HepG2 (cell line): ENCODE measurements around the gene PFKFB4. TPM values are rescaled to one million over a fixed set of nuclear protein-coding genes. Genes with fewer than 3 reads are reported as not detected.

Experiments
- ATAC-seq: fragments of 200-7000 bp; cut with Tn5 transposase; 3 replicates; pipeline ENCODE4 v1.9.1; 2020; ENCODE audit warnings: mild to moderate bottlenecking, moderate library complexity
- BruUV-seq: library from RNA; stranded (reverse); fragments of 400-500 nt; replicated peaks from 2 replicates; lab custom pipeline; 2021; lab: Mats Ljungman, UMichigan
- CTCF ChIA-PET: fragments of 300-600 bp; formaldehyde crosslinking; extraction: SDS; loops from one replicate; lab custom pipeline; 2021; ENCODE audit warnings: low total read pairs, inconsistent platforms, low intra/inter-chr PET ratio; lab: Yijun Ruan, JAX
- POLR2A ChIA-PET: fragments of 350-600 bp; sonication (Branson Sonifier 250); formaldehyde crosslinking; loops from one replicate; lab custom pipeline; 2020; ENCODE audit warnings: antibody characterized with exemption, inconsistent platforms; lab: Yijun Ruan, JAX
- DNase-seq: peaks from one replicate; pipeline ENCODE4 v3.0.0-alpha.2; 2015; ENCODE audit warnings: low spot score
- FAIRE-seq: peaks from 3 replicates; lab custom pipeline; 2011; peaks lifted over from hg19 to GRCh38; lab: Jason Lieb, UNC
- H2AFZ ChIP-seq: one replicate; pipeline ENCODE4 v1.6.1; 2011; ENCODE audit warnings: low read length, inconsistent platforms
- H3K27ac ChIP-seq: fragments of 300-600 bp; 3 replicates; pipeline ENCODE4 v1.8.0; 2011; ENCODE audit warnings: mixed run types, mild to moderate bottlenecking, mixed read lengths, low read length, inconsistent platforms; ENCODE audit not compliant: insufficient read depth; ENCODE audit errors: extremely low read length
- H3K27me3 ChIP-seq, 2 experiments: fragments of 200-600 bp in 1 of 2; 2 replicates in 1 of 2; 3 replicates in 1 of 2; pipeline versions ENCODE4 v1.6.0 to v1.8.0; 2011; ENCODE audit warnings: low read length in 2 of 2, mild to moderate bottlenecking in 2 of 2, moderate library complexity in 2 of 2, inconsistent platforms in 1 of 2; ENCODE audit not compliant: insufficient read depth in 2 of 2, control insufficient read depth in 1 of 2
- H3K36me3 ChIP-seq, 2 experiments: fragments of 200-600 bp in 1 of 2; replicated peaks in 1 of 2; 2 replicates in 1 of 2; 3 replicates in 1 of 2; pipeline versions ENCODE4 v1.5.1 to v1.8.0; 2011; ENCODE audit warnings: low read length in 2 of 2, inconsistent platforms in 1 of 2; ENCODE audit not compliant: insufficient read depth in 2 of 2, control insufficient read depth in 1 of 2
- H3K4me1 ChIP-seq: 2 replicates; pipeline ENCODE4 v1.5.1; 2012; ENCODE audit warnings: low read length, inconsistent platforms; ENCODE audit not compliant: insufficient read depth
- H3K4me2 ChIP-seq: 2 replicates; pipeline ENCODE4 v1.6.0; 2011; ENCODE audit warnings: low read depth, low read length, inconsistent platforms
- H3K4me3 ChIP-seq, 3 experiments: fragments of 200-600 bp in 1 of 3; sonication (generic), shearing (Covaris generic) in 1 of 3; replicated peaks in 1 of 3; 2 replicates each; pipeline ENCODE4 v1.5.1; 2011 to 2016; ENCODE audit warnings: low read length in 3 of 3, inconsistent platforms in 2 of 3, low read depth in 2 of 3, mild to moderate bottlenecking in 2 of 3, control low read depth in 1 of 3, mixed read lengths in 1 of 3; ENCODE audit not compliant: insufficient read depth in 1 of 3
- H3K79me2 ChIP-seq: one replicate; pipeline ENCODE4 v1.6.1; 2011; ENCODE audit warnings: low read length, inconsistent platforms; ENCODE audit not compliant: insufficient read depth
- H3K9ac ChIP-seq: 2 replicates; pipeline ENCODE4 v1.6.0; 2011; ENCODE audit warnings: mild to moderate bottlenecking, low read depth, low read length, inconsistent platforms; ENCODE audit not compliant: insufficient read depth
- H3K9me3 ChIP-seq: 2 replicates; pipeline ENCODE4 v1.5.1; 2012; ENCODE audit warnings: mild to moderate bottlenecking, low read length
- H4K20me1 ChIP-seq: 2 replicates; pipeline ENCODE4 v1.6.0; 2011; ENCODE audit warnings: inconsistent platforms, mild to moderate bottlenecking, low read length, moderate library complexity; ENCODE audit not compliant: insufficient read depth
- ATF7 ChIP-seq, 2 experiments: fragments of 450-650 bp in 1 of 2; sonication (generic) in 1 of 2; formaldehyde crosslinking in 1 of 2; IDR thresholded peaks; 2 replicates each; pipeline versions ENCODE4 v1.4.0 to v1.6.1; 2016 to 2020; ENCODE audit warnings: antibody characterized with exemption in 1 of 2, mild to moderate bottlenecking in 1 of 2, missing genetic modification reagents in 1 of 2
- HNRNPL ChIP-seq: fragments of 200-400 bp; formaldehyde crosslinking; IDR thresholded peaks from 2 replicates; pipeline ENCODE4 v1.6.1; 2017; ENCODE audit warnings: mild to moderate bottlenecking, low read depth, low read length
- MTA3 ChIP-seq: sonication (generic); formaldehyde crosslinking; IDR thresholded peaks from 2 replicates; pipeline ENCODE4 v1.4.0; 2020; ENCODE audit warnings: missing genetic modification reagents
- SOX13 ChIP-seq, 3 experiments: fragments of 450-650 bp in 1 of 3; sonication (generic) in 1 of 3; formaldehyde crosslinking in 1 of 3; IDR thresholded peaks in 2 of 3; conservative IDR thresholded peaks in 1 of 3; 2 replicates each; pipeline versions ENCODE4 v1.5.0 to v1.6.1; 2016 to 2020; ENCODE audit warnings: antibody characterized with exemption in 1 of 3, mild to moderate bottlenecking in 1 of 3, missing compliant biosample characterization in 1 of 3, missing genetic modification reagents in 1 of 3, moderate library complexity in 1 of 3
- TAF1 ChIP-seq: sonication (generic); formaldehyde crosslinking; IDR thresholded peaks from 2 replicates; pipeline ENCODE4 v1.4.0; 2020; ENCODE audit warnings: missing genetic modification reagents
- WGBS: methylation state at CpG from one replicate; pipeline ENCODE4 v1.1.6; 2017; ENCODE audit warnings: low lambda C conversion rate; 5-methylcytosine and 5-hydroxymethylcytosine counted together
- in situ Hi-C: cut with HindIII; loops from 2 replicates; pipeline ENCODE4 v1.10.0; 2017; ENCODE audit warnings: low pct_unique_long_range_greater_than_20kb; ENCODE audit not compliant: extremely low pct_ligation_motif_present
- intact Hi-C: fragments of 100-400 bp; cut with micrococcal nuclease; formaldehyde crosslinking; loops from one replicate; pipeline ENCODE4 v1.10.0; 2022; ENCODE audit not compliant: unreplicated experiment
- polyA plus RNA-seq, 8 experiments: library from polyadenylated mRNA; depleted of rRNA in 3 of 8; stranded (reverse) in 7 of 8; unstranded in 1 of 8; fragments of >200 nt; fragmentation: Illumina TruSeq in 4 of 8; extraction: Trizol in 4 of 8; gene quantifications; 2 replicates each; pipeline versions ENCODE4 v1.2.1 to v1.2.3, GENCODE V29; 2011 to 2016; ENCODE audit warnings: low read depth in 4 of 8, missing spikeins in 1 of 8, mixed read lengths in 1 of 8; ENCODE audit not compliant: insufficient read depth in 1 of 8
- total RNA-seq, 5 experiments: library from RNA; depleted of rRNA; stranded (reverse); fragments of >200 nt; fragmentation: Illumina TruSeq; extraction: Trizol; gene quantifications; 2 replicates each; pipeline ENCODE4 v1.2.3, GENCODE V29; 2016; ENCODE audit warnings: low read depth in 1 of 5

Gene PFKFB4
- total and polyA plus RNA-seq, 2 of the 13 experiments (the other 11 are each of a cell fraction or from before 2014, with no cell fraction given) = 7.1 to 103 TPM

DNA sequence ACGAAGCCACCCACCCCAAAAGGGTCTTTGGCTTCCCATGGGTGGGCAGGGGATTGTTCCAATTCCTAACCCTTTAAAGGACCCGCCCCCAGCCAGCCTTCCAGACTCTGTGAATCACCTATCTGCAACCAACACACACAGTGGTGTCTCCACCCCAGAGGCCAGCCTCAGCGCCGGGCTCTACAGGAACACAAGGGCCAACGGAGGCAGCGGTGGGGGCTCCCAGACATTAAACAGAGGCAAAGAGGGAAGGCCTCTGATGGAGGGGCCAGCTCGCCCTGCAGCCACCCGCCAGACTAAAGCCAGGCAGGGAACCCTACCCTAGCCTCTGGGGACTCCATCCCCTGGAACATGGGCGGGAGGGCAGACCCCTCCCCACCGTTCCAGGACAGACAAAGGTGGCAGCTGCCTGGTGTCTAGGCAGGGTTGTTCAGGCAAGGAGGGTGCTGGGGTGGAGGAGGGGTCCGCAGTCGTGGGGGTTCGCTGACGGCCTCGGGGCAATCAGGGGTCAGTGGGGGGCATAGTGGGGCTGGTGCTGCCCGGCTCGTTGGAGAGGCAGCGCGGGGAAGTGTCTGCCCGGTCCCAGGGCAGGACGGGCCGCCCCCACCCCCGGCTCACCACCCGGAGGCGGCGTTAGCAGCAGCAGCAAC, 53.1 kb downstream of the PFKFB4 start (continued):
- TF ChIP-seq ATF7 (IDR thresholded peaks at IDR 0.05) (no peak), ATF7 (CRISPR knock-in tag; IDR thresholded peaks at IDR 0.05) (no peak), MTA3 (CRISPR knock-in tag) (no peak), TAF1 (peak; percentile 22; the same call in 1 of the 2 replicates)
- TF ChIP-seq, all 625 proteins: peak for 6

DNA sequence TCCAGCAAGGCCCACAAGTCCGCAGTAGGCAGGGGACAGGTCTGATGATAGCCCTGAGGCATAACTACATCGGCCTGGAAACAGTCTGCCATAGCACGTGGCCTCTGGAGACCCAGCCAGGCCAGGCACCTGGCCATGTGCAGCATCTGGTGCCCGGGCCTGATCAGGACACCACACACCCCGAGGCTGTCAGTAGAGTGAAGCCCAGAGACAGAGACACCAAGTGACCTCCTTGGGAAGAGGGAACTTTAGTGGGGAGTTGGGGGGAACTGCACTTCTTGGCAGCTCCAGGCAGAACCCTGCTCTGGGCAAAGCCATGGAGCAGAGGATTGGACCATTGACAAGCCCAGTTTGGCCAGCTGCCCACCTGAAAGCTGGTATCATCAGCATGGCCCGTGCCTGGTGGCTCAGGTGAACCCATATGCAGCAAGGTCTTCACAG, 53.9 kb downstream of the PFKFB4 start:
- H3K27me3 ChIP-seq = peaks cover 0 to 8% of the 10 kb centered on the region in 2 experiments; a peak in 1 of 5 replicates
- TF ChIP-seq HNRNPL (0 out of 2 replicates have a peak, but pooled peaks have one; percentile 20), SOX13 (IDR thresholded peaks at IDR 0.05) (no peak), SOX13 (CRISPR knock-in tag; conservative IDR thresholded peaks at IDR 0.05 in 1 of 2, IDR thresholded peaks at IDR 0.05 in 1 of 2) (no peak)
- no peaks in the 10 kb centered on the region for H4K20me1 ChIP-seq
- FAIRE-seq (no peak), DNase-seq (no peak), ATAC-seq (peak; percentile 1; the same call in 2 of the 3 replicates)
- intact Hi-C loops (no loop called here), in situ Hi-C loops (loop anchor here (5.0 kb wide), 1 partner anchor 35 kb away; a partner anchor contains a TSS)
- peaks cover 40% of the 10 kb centered on the region for H3K4me1 ChIP-seq
- H3K27ac ChIP-seq = no peak overlapping the region
- WGBS = 75% methylated on average over 4 of the region's 6 CpGs
- H3K9me3 ChIP-seq = peaks cover 4% of the 10 kb centered on the region; the same call in 1 of the 2 replicates
- H3K36me3 ChIP-seq = no peaks in the 10 kb centered on the region
- peak overlapping the region in 1 of 3 experiments; percentile 77; a peak in 1 of 6 replicates for H3K4me3 ChIP-seq
- H3K79me2 ChIP-seq = no peaks in the 10 kb centered on the region
- POLR2A ChIA-PET = interaction anchor here (1.2 kb wide), 1 partner anchor 30 kb away, joined by 7 read pairs; no protein-coding TSS in a partner anchor
- no TSS peak for BruUV-seq
- CTCF ChIA-PET = no interaction called here
- peak overlapping the region; percentile 92; the same call in 1 of the 2 replicates for H3K4me2 ChIP-seq
- H3K9ac ChIP-seq = no peak overlapping the region
- no peak overlapping the region for H2AFZ ChIP-seq
